ENCODE results near the gene FLAD1.

The FLAD1 gene

DNA sequence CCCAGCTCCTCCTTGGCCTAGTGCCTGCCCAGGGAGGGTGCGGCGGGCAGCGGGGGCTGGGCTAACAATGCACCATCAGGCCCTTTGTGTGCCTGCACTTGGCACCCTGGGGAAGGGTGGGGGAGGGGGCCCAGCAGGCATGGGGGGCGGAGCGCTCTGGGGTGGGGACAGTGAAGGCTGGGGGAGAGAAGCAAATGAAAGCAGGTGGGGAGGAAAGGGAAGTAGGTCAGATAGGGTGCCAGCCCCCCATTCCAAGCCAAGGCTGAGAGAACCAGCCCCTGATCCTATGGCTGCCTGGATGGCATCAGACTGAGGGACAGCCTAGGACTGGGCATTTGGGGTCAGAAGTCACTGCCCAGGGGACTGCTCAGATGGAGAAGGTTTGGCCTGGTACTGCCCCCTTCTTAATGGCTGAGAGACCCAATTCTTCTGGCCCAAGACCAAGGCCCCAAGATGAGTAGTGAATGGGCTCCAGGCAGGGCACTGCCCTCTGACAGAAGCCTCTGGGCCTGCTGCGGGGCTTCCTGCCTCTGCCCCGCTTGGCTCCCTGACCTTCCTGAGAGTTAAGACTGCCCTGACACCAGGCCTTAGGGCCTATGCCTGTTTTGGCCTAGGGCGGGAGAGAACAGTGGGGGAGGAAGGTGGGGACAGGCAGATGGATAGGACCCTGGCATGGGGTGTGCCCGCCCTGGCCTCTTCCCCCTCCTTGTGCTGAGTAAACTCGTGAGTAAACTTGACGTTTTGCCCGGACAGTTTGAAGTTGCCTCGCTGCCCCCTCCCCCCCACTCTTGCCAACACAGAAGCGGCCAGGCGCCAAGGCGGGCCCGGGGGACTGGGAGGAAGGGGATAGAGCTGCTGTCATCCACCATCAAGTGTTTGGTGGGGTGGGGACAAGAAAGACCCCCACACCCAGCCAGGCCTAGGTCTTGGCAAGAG is 22.2 kb downstream of the FLAD1 start:
- DNase-seq: no peak

DNA sequence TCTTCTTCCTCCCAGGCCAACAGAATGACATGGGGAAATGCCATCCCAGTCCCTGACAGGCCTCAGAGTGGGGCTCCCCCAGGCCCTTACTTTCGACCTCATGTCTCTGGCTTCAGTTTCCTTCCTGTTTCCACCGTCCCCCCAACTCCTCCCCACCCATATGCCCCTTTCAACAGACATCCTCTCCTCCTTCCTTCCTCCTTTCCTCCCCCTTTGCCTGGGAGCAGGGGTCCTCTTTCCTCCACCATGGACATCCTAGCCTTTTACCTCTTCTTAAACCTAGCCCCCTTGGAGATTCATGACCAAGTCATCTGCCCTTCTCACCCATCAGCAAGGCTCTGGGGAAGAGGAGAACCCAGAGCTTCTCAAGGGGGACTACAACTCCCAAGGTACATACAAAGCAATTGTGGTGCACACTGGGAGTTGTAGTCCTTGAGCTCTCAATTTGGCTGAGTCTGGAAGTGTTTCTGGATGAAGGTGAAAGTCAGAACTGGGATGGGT is 23.5 kb downstream of the FLAD1 start:
- DNase-seq: peak; percentile 79 to 85

DNA sequence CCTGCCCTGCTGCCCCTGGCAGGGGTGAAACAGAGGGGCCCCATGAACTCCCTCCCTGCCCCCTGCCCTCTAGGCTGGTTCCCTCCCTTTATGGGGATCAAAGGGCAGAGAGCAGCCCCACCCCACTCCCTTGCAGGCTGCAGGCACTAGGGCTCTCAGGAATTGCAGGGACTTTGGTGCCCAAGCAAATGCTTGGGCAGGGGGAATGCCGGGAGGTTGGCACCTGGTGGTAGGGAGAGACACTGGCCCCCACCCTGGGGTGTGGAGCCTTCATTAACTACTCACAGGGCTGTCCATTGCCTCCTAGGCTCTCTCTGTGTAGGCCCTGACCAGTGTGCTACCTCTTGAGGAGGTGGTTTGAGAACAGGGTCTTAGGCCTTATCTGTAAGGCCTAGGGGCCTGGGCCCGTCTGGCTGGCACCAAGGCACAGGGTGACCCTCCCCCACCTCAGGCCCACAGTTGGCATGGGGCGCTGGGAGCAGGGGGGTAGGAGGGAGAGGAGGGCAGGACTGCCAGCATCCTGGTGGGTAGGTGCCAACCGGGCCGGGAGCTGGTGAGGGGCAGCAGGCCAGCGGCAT is 24.2 kb downstream of the FLAD1 start:
- no peak for DNase-seq

- DNase-seq: no peak
Measured at GRCh38 chr1:155008015-155008941, 25.1 kb downstream of the FLAD1 start.

- no peak for DNase-seq
Measured at GRCh38 chr1:155009221-155009711, 26.1 kb downstream of the FLAD1 start.

DNA sequence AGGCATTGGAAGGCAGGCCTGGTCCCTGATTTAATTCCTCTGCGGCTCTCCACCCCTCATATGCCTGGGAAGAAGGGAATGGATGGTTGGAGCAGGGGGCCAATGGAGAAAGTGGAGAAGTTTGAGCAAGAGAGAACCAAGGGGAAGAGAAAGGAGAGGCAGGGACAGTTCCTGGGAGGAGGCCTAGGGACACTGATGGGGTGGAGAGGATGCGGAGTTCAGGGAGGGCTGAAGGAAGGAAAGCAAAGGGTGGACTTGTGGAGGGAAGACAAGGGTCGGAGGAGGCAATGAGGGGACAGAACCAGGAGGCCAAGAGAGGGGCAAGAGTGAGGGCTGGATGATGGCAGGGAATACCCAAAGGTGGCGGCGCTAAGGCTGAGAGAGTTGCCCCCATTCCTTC is 26.6 kb downstream of the FLAD1 start:
- no peak for DNase-seq

GRCh38 chr1:155010211-155010918 is 27.2 kb downstream of the FLAD1 start:
- peak; percentile 42 to 47 for DNase-seq

DNA sequence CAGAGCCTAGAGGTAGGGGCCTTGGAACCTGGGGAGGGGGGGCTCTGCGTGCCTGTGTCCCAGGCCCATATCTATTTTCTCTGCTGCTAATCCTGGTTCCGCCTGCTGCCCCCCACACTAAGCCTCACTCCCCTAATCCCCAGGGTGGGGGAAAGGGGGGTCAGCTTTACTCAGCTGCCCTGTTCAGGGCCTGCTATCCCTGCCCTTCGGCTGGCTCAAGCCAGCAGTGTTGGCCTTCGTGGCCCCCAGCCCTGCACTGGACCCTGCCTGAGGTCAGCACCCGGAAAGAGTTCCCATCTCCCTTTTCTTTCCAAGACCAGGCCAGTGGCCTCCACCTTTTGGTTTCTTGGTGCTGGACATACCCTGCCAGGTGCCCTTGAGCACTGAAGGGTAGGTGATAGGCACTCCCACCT is 27.9 kb downstream of the FLAD1 start:
- DNase-seq: no peak

- DNase-seq: no peak
Measured at GRCh38 chr1:155011437-155012025, 28.4 kb downstream of the FLAD1 start.

DNA sequence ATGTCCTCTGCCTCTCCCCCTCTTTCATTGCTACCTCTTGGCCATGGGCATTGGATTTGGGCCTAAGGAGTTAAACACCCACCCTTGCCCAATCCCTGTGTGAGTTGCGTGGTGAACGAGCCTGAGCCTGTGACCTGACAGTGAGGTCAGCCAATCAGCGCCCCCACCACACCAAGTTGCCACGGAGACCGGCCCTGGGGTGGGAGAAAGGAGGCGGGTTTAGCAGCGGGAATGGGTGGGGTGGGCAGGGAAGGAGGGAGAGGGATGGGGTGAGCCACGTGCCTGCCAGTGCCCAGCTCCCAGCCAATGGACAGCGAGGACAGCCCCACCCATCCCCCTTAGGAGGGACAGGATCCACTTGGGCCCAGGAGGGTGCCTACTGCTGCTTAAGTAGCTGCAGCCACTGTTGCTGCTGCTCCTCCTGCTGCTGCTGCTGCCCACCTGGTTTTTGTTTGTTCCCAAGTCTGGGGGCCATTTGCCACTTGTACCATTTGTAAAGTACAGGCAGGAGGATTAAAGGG is 28.9 kb downstream of the FLAD1 start:
- no peak for DNase-seq

GRCh38 chr1:155012776-155013602 is 29.8 kb downstream of the FLAD1 start:
- no peak for DNase-seq

DNA sequence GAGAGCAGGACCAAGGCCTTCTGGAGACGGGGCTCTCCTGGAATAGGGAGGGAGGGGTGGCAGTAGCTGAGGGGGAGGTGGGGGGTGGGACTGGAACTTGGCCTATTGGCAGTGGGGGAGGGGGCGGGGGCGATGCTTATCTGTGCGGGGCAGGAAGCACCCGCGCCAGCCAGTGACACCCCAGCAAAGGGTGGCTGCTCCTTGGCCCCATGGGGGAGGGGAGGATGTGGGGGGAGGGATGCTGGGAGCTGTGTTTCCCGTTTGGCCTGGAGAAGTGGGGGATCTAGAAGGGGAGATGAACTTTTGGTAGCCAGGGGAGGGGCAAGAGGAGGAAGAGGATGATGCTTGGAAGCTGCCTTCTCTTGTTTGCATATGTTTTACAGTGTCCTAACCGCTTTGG is 30.5 kb downstream of the FLAD1 start:
- no peak for DNase-seq

- DNase-seq: no peak
Measured at GRCh38 chr1:155014709-155015508, 31.8 kb downstream of the FLAD1 start.

GRCh38 chr1:155015527-155016230 is 32.5 kb downstream of the FLAD1 start:
- no peak for DNase-seq

- DNase-seq: no peak
Measured at GRCh38 chr1:155016231-155016831, 33.2 kb downstream of the FLAD1 start.

GRCh38 chr1:155017041-155017945 is 34.1 kb downstream of the FLAD1 start:
- peak; percentile 77 to 85 for DNase-seq

DNA sequence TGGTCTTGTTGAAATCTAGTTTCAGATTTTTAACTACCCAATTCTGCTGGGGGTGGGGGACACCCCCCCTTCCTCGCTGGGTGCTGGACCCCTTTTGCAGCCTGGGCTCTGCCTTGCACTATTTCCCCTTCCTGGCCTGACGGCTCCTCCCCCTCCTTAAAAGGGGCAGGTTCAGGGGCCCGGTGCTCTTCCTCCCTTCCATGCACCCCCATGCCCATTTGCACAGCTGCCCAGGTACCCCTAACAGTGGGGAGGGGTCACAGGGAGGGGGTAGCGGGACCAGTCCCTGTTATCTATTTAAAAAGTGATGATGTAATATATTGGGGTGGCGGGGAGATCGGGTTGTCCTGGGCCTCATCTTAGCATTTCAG is 34.8 kb downstream of the FLAD1 start:
- DNase-seq: no peak

Data from Kasumi-1 (cell line).